Measurements from ENCODE around the gene SLC35B1.

SLC35B1 gene

DNA sequence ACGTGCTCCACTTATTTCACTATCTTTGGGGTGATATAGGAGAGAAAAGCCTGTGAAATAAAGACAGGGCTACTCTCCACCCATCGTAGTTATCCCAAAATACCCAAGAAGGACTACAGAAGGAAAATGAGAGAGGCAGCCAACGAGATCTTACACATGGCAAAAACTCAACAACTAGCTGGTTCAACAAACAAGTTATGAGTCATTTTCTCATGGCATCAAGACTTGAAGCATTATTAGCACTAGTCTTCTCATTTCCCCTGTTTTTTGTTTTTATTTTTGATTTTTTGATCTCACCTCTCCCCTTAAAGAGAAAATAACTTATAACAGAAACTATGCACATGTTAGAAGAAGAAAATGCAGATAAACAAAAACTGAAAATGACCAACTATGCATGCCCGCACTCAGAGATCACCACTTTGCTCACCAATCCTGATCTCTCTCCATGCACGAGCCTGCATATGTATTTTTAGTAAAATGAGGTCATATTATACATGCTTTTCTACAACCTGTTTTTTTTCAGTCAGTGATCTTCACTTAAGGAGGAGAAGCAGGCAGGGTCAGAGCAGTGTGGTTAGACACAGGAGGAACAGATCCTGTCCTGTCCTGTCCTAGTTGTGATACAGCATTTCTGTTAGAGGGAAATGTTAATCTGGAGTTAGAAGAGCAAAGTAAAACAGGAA is 33.4 kb upstream of the SLC35B1 start:
- TF ChIP-seq CTCF (IDR thresholded peaks at IDR 0.05) (no peak), ZFX (IDR thresholded peaks at IDR 0.05; ENCODE audit: borderline replicate concordance) (no peak)
- H3K27ac ChIP-seq: no peak overlapping the region

GRCh38 chr17:49739641-49740271 is 32.0 kb upstream of the SLC35B1 start:
- no peak for TF ChIP-seq ZFX (IDR thresholded peaks at IDR 0.05; ENCODE audit: borderline replicate concordance)
- no peak for TF ChIP-seq CTCF (IDR thresholded peaks at IDR 0.05)
- no peak overlapping the region for H3K27ac ChIP-seq

DNA sequence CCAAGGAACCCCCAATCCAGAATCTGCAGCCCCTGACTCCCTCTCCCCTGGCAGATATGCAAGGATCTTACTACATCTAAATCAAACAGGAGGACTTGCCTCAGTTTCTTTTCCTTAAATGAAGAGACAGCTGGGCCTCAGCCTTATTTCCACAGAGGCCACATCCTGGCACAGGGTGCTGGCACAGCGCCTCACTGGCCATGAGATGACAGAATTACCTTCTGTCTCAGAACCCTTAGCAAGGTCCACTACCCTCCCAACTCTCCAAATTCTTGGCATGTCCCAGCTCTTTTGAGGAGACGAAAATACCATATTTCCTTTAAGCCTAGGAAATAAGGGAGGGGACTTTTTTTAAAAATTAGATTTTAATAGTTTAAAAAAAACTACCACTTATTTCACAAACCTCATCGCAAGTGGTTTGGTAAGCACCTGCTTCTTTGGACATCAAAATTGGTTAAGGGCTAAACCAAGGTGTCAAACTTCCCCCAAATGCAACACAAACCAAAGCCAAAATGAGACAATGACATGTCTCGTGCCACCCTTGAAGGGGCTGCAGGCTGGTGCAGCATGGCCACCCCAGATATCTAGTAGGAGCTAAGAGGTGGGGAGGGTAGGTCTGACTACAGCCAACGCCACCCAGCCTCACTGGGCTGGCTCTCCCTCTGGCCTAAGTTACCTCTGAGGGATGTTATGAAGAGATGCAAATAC is 30.8 kb upstream of the SLC35B1 start:
- no peak overlapping the region for H3K27ac ChIP-seq
- TF ChIP-seq ZFX (IDR thresholded peaks at IDR 0.05; ENCODE audit: borderline replicate concordance) (no peak), CTCF (IDR thresholded peaks at IDR 0.05) (no peak)

DNA sequence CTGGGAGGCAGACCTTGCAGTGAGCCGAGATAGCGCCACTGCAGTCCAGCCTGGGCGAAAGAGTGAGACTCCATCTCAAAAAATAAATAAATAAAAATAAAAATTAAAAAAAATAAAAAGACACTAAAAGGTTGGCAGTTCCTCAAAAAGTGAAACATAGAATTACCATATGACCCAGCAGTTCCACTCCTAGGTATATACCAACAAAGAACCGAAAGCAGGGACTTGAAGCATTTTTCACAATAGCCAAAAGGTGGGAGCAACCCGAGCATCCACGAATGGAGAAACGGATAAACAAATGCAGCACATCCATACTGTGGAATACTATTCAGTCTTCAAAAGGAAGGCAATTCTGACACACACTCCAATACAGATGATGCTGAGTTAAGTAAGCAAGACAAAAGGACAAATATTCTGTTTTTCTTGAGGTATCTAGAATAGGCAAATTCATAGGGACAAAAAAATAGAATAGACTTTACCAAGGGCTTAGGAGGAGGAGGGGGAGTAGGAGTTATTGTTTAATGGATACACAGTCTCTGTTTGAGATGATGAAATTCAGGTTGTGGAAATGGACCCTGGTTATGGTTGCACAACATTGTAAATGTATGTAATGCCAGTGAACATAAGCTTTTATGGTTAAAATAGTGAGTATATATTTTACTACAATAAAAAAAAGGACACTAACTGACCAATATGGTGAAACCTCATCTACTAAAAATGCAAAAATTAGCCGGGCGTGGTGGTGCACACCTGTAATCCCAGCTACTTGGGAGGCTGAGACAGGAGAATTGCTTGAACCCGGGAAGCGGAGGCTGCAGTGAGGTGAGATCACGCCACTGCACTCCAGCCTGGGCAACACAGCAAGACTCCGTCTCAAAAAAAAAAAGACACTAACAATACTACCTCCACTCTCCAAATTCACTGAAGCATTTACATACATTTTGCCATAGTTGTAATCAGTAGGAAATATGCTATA is 27.0 kb upstream of the SLC35B1 start:
- H3K27ac ChIP-seq: no peak overlapping the region
- no peak for TF ChIP-seq CTCF (IDR thresholded peaks at IDR 0.05)
- no peak for TF ChIP-seq ZFX (IDR thresholded peaks at IDR 0.05; ENCODE audit: borderline replicate concordance)

GRCh38 chr17:49731435-49731831 is 23.7 kb upstream of the SLC35B1 start:
- H3K27ac ChIP-seq: no peak overlapping the region
- TF ChIP-seq CTCF (IDR thresholded peaks at IDR 0.05) (no peak), ZFX (IDR thresholded peaks at IDR 0.05; ENCODE audit: borderline replicate concordance) (no peak)

GRCh38 chr17:49730785-49731434 is 23.1 kb upstream of the SLC35B1 start:
- TF ChIP-seq CTCF (IDR thresholded peaks at IDR 0.05): no peak

More at GRCh38 chr17:49730785-49731434, 23.1 kb upstream of the SLC35B1 start:
- no peak overlapping the region for H3K27ac ChIP-seq

Measured in 22Rv1 (cell line).